HG02623 (cell line): ENCODE measurements around the gene ANKS1A.

Experiments used
- ATAC-seq: cut with Tn5 transposase; IDR thresholded peaks from one replicate; pipeline ENCODE4 v1.9.1; 2021; ENCODE audit warnings: moderate library complexity; ENCODE audit not compliant: unreplicated experiment

The ANKS1A gene

DNA sequence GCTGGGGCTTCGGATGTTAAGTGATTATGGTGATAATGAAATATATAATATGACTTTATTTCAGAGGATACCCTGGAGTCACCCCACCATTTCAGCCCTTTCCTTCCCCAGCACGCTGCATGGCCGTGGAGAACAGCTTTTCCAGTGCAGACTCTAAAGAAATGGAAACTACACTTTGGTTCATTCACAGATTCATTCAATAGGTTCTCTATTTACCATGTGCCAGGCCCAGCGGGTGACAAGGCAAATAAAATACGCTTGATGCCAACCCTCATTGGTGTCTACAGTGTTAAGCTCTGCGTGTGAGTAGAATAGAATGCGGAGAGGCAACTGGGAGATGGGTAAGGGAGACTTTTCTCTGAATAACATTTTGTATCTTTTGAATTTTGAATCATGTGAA is 162.3 kb downstream of the ANKS1A start:
- ATAC-seq, result no peak

DNA sequence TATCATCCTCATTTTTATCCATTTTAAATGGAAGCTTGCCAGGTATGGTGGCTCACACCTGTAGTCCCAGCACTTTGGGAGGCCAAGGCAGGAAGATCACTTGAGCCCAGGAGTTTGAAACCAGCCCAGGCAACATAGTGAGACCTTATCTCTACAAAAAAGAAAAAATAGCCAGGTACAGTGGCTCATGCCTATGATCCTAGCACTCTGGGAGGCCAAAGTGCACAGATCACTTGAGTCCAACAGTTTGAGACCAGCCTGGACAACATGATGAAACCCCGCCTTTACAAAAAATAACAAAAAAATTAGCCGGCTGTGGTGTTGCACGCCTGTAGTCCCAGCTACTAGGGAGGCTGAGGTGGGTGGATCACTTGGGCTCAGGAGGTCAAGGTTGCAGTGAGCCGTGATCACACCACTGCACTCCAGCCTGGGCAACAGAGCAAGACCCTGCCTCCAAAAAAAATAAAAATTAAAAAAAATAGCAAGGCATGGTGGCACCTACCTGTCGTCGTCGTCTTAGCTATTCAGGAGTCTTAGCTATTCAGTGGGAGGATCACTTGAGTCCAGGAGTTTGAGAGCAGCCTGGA is 163.0 kb downstream of the ANKS1A start:
- no peak for ATAC-seq

DNA sequence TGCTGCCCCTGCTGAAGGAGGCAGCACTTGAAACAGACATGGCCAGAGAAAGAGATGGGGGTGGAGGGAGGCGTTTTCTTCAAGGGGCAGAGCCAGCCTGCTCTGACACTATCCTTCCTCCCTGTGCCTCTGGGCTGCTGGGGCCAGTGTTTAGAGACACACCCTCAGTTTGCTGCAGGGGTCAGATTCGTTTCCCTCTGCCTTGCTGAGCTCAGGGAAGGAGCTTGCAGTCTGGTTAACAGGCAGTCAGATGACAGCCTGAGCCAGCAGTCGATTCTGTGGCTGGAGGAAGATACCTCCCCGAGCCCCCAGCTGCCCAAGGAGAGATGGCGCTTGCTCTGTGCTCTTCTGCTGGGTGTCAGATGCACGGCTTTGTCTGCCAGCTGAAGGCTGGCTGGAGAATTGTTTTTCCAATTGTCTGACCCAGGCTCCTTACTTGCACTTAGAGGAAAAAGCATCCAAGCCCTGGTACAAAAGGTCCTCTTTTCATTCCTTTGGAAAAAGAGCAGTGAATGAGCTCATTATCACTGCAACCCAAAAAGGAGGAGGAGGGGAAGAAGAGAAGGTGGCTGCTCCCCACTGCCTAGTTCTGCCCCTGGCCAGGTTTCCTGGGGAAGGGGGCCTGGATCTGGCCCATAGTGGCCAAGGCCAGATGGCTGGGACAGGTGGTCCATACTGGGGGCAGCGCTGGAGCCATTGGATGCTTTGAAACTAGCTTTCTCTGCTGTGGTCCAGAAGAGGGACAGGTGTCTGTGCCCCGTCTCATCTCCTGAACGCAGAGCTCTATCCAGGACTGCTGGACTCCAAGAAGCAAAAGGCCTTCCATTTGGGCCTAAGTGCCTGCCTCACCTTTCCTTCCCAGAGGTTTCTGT is 163.9 kb downstream of the ANKS1A start:
- no peak for ATAC-seq

DNA sequence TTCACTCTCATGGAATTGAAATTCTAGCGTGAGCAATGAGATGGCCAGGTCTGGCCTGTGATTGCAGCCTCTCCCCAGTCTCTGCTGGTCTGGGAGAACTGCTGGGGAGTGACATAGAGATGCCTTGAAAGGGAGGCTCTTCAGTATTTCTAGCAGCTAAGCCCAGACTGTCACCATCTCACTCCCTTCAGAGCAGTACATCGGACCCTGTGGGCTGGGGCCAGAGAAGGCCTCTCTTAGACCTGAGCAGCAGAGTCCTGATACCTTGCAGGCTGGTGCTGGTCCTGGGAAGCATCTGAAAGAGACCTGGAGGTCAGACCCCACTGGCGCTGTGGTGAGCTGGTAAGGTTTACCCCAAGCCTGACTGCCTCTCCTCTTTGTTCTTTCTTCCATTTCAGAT is 164.6 kb downstream of the ANKS1A start:
- no peak for ATAC-seq

DNA sequence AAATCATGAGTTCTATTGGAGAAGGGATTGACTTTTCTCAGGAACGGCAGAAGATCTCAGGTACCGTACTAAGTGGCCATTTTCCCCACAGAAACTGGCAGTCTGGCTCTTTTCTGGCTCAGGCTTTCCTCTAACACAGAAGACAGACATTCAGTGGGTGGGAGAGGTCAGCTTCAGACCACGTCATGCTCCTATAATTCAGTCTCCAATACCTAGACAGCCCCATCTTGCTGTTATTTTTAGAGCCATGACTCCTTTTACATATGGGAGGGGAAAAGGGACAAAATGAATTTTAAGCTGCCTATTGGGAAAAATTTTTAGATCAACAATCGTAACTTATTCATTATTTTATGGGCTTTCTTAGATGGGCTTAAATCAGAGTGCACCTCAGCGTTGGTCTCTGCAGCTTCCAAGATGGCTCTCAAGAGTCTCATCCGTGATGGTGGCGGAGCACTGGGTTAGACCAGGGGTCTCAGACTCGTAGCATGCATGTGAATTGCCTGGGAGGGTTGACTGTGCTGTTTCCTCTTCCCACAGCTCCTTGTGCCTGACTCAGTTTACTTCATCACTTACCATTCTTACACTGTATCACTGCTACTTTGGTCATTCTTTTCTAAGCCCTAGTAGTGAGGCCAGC is 165.2 kb downstream of the ANKS1A start:
- no peak for ATAC-seq

DNA sequence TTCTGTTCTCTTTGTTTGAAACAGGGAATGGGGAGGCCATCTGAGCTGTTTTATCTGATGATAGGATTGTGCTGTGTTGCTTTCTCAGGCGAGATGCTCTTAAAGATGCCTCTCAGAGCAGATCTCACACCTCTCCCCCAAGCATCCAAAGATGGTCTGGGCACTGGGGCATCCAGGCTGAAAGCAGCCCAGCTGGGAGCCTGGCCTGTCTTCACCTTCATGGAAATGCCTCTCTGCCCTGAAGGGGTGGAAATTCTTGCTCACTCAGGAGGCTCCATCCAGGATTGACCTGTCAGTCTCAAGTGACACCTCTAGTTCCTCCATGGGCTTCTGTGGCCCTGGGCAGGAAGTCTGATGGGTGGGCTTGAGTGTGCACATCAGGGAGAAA is 165.7 kb downstream of the ANKS1A start:
- ATAC-seq, result no peak

DNA sequence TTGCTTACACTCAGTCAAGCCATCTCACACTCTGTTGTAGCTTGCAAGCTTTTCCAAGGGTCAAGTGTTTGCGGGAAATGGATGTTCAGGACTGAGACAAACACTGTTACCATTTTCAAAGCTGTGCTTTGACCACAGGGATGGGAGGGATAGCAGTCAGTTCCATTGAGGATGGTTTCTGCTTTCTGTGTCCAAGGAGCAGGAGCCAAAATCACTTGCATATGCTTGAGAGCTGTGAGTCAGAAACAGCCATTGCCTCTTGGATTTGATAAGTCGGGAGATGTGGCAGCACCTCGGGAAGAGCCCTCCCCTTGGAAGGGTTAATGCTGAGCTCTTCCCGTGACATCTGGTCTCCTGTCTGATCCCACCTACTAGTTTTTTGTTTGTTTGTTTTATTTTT is 166.8 kb downstream of the ANKS1A start:
- no peak for ATAC-seq

DNA sequence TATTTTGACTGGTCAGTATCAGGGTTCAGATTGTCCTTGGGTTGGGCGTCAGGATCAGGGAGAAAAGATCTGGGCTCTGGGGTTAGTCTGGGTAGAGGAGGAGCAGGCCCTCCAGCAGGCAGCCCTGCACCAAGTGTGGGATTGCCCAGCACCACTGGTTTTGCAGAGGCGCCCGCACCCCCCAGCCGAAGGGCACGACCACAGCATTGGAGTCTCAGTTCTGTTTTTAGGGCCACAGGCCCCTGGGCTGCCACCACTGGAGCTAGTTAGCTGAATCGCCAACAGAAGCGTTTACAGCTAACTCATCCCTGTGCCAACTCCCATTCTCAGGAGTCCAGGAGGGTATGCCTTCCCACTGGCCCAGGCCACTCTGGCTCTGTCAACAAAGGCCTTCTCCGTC is 167.9 kb downstream of the ANKS1A start:
- ATAC-seq, result no peak

DNA sequence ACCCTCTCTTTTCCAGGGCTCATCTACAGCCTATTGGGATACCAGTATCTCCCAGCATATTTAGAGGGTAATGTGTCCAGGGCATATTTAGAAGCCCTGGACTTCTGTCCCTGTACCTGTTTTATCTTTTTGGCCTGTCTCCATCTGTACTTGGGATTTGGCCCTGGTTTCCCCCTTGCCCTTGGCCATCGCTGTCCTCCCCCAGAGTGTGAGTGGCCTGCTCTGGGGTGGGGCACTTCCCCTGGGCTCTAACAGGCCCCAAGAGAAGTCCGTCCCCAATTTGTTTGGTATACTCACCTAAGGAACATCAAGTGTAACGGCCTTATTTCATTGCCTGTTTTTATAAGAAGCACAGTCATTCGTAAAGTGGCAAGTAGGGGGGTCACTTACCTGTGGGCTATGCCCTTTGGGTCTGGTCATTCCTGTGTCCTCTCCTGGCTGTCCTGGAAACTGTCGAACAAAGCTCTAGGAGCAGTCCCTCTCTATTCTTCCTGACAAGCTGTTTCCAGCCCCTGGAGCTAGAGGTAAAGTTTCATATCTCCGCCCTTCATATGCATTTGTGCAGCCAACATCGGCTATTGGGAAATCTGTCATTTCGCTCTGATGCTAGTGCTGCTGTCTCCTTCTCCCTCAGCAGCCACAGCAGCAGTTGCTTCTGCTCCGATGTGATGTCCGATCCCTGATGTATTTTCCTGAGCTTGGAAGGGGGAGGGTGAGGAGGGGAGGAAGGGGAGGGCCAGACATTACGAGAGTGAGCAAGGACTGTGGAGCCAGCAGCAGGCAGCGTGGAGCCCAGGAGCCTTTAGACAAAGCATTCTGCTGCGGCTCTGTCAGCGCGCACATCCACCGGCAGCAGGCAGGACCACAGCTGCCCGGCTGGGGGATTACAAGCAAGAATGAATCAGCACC is 168.6 kb downstream of the ANKS1A start:
- ATAC-seq, result no peak

DNA sequence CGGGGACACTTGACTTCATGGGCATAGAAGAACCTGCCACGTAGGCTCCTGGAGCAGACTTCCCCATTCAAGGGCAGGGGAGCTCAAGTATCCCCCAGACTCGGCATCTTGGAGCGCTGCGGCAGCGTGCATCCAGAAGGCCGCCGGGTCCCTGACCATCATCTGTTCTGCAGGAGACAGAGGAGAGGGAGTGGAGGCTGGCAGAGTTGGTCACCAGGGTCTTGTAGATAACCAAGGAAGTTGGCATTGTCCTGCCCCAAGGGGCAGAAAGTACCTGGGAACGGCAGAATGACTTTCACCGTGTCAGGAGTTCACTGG is 169.3 kb downstream of the ANKS1A start:
- no peak for ATAC-seq

DNA sequence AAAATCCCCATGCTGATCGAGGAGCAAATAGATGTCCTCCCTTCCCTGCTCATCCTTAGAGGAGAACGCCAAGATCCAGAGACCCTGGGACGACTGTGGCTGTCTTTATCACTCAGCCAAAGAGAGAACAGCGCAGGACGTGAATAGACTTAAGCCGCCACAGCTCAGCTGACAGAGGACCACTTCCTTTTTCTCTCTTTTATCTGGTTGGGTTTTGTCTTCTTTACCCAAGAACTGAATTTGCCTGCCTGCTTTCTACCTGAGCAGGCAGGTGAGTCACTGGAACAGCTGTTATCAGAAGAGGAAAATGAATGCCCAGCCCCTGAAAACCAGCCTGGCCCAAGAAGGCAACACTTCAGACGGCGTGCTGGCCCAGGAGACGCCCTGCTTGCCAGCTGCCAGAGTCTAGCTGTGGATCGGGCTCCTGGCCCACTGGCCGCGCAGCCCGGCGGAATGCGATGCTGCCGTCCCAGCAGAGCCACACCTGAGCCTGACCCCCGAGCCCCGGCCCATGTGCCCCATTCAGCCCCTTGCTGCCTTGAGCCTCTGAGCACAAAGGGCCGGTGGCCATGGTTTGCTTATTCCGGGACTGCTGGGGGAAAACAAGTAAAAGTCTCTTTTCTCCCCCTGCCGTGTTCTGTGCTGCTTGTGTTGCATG is 169.9 kb downstream of the ANKS1A start:
- no peak for ATAC-seq

DNA sequence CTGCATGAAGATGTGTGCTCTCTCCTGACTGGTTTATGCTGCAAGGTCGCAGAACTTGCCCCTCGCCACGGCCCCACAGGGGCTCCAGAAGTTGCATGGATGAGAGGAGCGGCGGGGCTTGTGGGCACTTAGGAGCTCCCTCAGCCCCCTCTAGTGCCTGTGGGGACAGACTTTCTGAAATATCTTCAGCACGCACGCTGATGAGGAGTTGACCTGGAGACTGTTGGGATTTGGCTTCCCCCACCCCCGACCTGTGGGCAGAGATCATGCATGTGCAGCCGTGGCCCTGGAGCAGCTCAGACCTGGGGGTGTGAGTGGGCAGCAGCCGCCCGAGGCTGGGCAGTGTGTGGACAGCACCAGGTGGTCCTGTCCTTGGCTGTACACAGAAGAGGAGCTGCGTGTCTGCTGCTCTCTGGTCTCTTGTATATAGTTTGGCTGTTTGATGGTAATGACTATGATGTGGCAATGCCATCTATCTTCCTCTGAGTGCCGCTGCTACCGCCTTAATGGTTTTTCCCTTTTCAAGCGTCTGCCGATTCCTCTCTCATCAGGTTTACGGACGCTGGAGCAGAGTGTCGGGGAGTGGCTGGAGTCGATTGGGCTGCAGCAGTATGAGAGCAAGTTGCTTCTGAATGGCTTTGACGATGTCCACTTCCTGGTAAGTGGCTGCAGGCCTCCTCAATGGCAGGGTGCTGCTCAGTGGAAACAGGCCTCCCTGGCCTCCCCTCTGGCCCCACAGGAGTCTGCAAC is 170.7 kb downstream of the ANKS1A start:
- ATAC-seq, result no peak

DNA sequence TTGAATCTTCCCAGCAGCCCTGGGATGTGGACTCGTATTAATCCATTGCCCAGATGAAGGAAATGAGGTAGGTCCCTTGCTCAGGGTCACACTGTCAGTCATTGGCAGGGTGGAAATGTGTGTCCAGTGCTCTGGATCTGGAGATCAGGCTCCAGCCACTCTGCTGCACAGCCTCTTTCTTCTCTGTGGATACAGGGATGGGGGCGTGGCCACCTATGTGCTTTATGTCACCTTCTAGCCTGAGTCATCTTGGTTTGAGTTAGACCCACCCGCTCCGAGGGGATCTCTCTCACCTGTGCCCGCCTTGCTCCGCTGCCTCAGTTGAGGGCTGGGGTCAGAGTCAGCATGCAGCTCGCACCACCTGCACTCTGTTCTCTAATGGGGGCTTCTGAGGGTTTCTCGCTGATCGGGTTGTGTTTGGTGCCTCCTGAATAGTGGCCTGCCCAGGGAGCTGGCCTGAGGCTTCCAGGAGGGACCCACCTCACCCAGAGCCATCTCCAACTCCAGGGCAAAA is 172.1 kb downstream of the ANKS1A start:
- ATAC-seq, result no peak

DNA sequence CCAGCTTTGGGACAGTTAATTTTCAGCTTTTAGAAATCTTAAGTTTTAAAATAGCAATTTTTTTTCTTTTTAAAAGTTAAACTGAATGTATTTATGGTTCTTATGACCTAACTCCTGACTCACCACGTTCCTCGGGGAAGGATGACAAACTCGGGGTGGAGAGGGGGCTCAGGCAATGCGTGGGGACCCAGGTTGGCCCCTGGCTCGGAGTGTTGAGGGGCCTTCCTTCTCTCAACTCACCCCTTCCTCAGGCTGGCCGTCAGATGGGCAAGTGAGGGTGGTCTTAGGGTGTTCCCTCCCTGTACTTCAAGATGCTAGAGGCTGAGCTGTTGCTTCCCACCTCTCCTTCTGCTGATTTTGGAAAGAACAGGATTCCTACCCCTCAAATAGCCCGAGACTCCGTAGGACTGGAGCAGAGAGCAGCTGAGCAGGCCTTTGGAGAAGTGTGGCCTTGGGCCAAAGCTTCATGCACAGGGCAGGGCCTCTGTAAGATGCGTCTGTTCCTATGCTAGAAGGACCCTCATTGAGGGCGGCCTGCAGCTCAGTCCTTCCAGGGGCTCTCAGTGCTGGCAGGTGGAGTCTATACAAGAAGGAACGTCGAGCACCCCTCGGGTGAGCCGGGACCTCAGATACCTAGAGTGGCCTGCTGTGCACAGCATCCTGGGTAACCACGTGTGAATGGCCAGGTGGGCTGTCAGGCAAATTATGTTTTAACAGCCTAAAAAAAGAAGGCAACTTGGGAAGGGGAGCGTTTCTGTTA is 172.8 kb downstream of the ANKS1A start:
- no peak for ATAC-seq

DNA sequence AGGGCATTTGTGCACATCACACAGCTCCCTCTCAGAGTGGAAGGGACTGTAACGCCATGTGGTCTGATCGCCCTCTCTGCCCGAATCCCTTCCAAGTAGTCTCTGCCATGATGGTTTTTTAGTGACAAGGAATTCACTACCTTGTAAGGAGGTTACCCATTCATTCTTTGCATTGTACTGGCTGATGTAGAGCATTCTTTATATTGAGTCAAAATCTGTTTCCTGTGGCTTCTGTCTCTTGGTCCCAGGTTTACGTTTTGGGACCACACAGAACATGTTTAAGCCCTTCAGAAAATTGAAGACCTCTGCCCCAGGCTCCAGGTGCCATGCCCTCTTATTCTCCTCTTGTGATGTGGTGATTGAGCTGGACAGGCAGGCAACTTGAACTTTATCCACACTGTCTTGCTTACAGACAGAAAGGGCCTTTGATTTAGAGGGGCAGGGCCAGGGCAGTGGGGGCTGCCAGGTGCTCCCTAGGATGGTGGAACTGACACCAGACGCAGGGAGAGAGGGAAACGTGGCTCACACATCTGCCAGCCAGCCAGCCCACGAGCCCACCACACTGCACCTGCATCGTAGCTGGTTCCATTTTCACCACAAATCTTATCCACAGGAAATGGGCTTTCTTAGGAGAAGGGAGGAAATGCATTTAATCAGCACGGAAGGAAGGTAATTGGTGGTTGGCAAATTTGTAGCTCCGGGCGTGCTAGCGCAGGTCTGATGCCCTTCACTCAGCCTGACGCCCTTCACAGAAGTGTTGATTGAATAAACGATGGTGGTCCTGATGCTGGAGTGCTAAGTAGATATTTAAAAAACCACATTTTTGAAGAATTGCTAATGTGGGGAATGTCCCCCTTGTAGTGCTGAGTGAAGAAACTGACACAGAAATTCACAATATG is 173.9 kb downstream of the ANKS1A start:
- ATAC-seq, result no peak

DNA sequence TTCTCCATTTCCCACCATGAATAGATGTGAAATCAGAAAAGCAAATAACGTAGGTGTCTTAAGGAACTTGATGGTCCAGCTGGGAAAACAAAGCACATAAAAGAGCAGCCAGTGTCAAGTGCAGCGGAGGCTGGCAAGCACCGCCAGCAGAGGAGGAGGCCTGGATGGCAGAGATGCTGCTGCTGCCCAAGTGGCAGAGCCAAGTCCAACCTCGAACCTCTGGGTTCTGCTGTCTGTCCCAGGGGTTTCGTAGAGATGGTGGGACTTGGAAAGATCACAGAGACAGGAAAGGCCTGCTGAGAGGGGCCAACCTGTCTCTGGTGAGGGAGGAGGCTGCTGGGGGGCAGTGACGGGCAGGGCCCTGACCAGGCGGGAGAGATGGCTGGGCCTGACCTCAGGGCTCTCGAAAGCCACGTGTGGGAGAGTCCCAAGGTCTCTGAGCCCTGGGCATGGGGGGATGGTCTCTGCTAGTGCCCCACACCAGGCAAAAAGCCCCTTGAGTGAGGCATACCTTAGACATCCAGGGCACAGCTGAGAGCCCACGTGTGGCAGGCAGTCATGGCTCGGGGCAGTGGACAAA is 174.7 kb downstream of the ANKS1A start:
- ATAC-seq, result no peak

DNA sequence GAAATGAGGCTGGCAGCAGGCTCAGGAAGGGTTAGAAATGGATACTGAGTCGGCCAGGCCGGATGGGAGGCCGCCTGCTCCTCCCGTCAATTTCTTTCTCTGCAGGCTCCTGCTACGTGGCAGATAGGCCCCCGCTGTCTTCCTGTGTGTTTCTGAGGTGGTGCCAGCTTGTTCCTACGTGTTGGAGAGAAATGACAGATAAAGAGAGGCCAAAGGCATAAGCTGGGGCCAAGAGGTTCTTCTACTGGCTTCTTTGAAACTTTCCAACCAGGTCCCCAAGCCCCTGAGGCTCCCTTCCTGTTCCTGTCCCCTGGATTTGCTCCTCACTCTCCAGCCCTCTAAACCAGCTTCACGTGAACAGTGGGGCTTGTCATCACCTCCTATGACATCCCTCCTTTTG is 175.2 kb downstream of the ANKS1A start:
- ATAC-seq, result no peak
